Measurements from ENCODE around the gene AGPAT2.

The AGPAT2 gene

GRCh38 chr9:136665111-136665703 is 22.1 kb downstream of the AGPAT2 start:
- DNase-seq, result no peak

GRCh38 chr9:136664000-136664915 is 23.0 kb downstream of the AGPAT2 start:
- no peak for DNase-seq

- DNase-seq, result no peak
These were observed 24.3 kb downstream of the AGPAT2 start, which contains the start of gene EGFL7 for GRCh38 chr9:136662656-136663581. Gene EGFL7, plus strand, starts transcription at chr9:136662916. Its CDS starts 5,367 bp downstream, at chr9:136668283.

- no peak for DNase-seq
These were observed 25.0 kb downstream of the AGPAT2 start for GRCh38 chr9:136662326-136662655.

GRCh38 chr9:136661641-136662325 is 25.5 kb downstream of the AGPAT2 start:
- no peak for DNase-seq

- no peak for DNase-seq
These were observed 26.2 kb downstream of the AGPAT2 start for GRCh38 chr9:136660971-136661550.

- DNase-seq, result no peak
These were observed 27.1 kb downstream of the AGPAT2 start for GRCh38 chr9:136659861-136660784.

GRCh38 chr9:136658849-136659535 is 28.3 kb downstream of the AGPAT2 start:
- no peak for DNase-seq

GRCh38 chr9:136657974-136658848 is 29.0 kb downstream of the AGPAT2 start:
- no peak for DNase-seq

- DNase-seq, result no peak
These were observed 30.3 kb downstream of the AGPAT2 start for GRCh38 chr9:136656795-136657611.

- DNase-seq, result no peak
These were observed 31.0 kb downstream of the AGPAT2 start for GRCh38 chr9:136656183-136656738.

GRCh38 chr9:136655536-136656182 is 31.6 kb downstream of the AGPAT2 start:
- DNase-seq, result no peak

GRCh38 chr9:136654820-136655535 is 32.3 kb downstream of the AGPAT2 start:
- DNase-seq, result no peak

GRCh38 chr9:136653323-136654079 is 33.8 kb downstream of the AGPAT2 start:
- DNase-seq, result no peak

GRCh38 chr9:136651860-136652259 is 35.4 kb downstream of the AGPAT2 start:
- DNase-seq, result no peak
